Measurements from ENCODE around the gene PARD3B. TPM values are rescaled to one million over a fixed set of nuclear protein-coding genes. Genes with fewer than 3 reads are reported as not detected.
A peak's percentile ranks its signal among the peaks of the same experiment; 100 is the strongest.

PARD3B gene
- total and polyA plus RNA-seq, 2 donors (not counting 1 experiment from before 2014, with no cell fraction given), result 7.4 to 20.6 TPM

DNA sequence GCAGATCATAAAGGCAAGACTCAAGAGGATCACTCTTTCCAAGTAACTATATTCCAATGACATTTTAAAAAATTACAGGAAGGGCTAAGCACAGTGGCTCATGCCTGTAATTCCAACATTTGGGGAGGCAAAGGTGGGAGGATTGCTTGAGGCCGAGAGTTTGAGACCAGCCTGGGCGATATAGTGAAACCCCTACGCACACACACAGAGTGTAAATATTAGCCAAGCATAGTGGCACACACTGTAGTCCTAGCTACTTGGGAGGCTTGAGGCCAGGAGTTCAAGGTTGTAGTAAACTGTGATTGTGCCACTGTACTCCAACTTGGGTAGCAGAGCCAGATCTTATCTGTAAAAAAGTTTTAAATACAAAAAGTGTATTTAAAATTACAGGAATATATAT, 686.8 kb downstream of the PARD3B start:
- H3K4me2 ChIP-seq (ENCODE audit: extremely low read depth, insufficient read depth, low read length), result no peak overlapping the region
- no peaks in the 10 kb centered on the region for H3K4me1 ChIP-seq (ENCODE audit: control insufficient read depth, extremely low read depth, insufficient read depth, low read length)
- H3K27ac ChIP-seq (ENCODE audit: insufficient read depth, low read length), result no peak overlapping the region
- H3K27me3 ChIP-seq (ENCODE audit: control insufficient read depth, insufficient read depth, low read length), result no peaks in the 10 kb centered on the region
- H2AFZ ChIP-seq (ENCODE audit: low read length), result no peak overlapping the region
- no peak for DNase-seq (ENCODE audit: low read depth in 2 of 2)
- no peaks in the 10 kb centered on the region for H3K9me3 ChIP-seq (ENCODE audit: control insufficient read depth, insufficient read depth, low read depth, low read length)
- no peaks in the 10 kb centered on the region for H3K36me3 ChIP-seq (ENCODE audit: control insufficient read depth, insufficient read depth, low read length)
- no peak for TF ChIP-seq EZH2 (IDR thresholded peaks at IDR 0.05; ENCODE audit: low read length, missing control alignments)
- TF ChIP-seq, protein P1, sequence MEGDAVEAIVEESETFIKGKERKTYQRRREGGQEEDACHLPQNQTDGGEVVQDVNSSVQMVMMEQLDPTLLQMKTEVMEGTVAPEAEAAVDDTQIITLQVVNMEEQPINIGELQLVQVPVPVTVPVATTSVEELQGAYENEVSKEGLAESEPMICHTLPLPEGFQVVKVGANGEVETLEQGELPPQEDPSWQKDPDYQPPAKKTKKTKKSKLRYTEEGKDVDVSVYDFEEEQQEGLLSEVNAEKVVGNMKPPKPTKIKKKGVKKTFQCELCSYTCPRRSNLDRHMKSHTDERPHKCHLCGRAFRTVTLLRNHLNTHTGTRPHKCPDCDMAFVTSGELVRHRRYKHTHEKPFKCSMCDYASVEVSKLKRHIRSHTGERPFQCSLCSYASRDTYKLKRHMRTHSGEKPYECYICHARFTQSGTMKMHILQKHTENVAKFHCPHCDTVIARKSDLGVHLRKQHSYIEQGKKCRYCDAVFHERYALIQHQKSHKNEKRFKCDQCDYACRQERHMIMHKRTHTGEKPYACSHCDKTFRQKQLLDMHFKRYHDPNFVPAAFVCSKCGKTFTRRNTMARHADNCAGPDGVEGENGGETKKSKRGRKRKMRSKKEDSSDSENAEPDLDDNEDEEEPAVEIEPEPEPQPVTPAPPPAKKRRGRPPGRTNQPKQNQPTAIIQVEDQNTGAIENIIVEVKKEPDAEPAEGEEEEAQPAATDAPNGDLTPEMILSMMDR (conservative IDR thresholded peaks at IDR 0.05 in 1 of 2, IDR thresholded peaks at IDR 0.05 in 1 of 2; ENCODE audit: low read depth in 1 of 2, low read length in 2 of 2), result no peak
- H4K20me1 ChIP-seq (ENCODE audit: control insufficient read depth, extremely low read depth, insufficient read depth, low read length), result no peaks in the 10 kb centered on the region
- H3K4me3 ChIP-seq (replicated peaks in 1 of 4; ENCODE audit: control extremely low read depth in 1 of 4, insufficient read depth in 1 of 4, low read depth in 3 of 4, low read length in 4 of 4), result no peak overlapping the region
- H3K9ac ChIP-seq (ENCODE audit: insufficient read depth, low read length), result no peak overlapping the region
- H3K79me2 ChIP-seq (ENCODE audit: control insufficient read depth, insufficient read depth, low read length), result no peaks in the 10 kb centered on the region

DNA sequence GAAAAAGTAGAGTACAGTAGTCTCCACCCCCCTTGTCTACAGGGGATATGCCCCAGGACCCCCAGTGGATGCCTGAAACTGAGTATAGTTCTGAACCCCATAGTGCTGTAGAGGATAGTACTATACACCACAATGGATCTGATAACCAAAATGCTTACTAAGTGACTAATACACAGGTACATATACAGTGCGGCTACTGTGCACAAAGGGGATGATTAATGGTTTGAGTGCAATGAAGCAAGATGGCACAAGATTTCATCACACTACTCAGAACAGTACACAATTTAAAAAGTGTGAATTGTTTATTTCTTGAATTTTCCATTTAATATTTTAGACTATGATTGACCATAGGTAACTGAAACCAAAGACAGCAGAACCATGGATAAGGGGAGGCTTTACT, 690.2 kb downstream of the PARD3B start:
- Histone ChIP-seq H3K9ac (ENCODE audit: insufficient read depth, low read length) (no peak overlapping the region), H3K36me3 (ENCODE audit: control insufficient read depth, insufficient read depth, low read length) (no peaks in the 10 kb centered on the region), H3K4me3 (replicated peaks in 1 of 4; ENCODE audit: control extremely low read depth in 1 of 4, insufficient read depth in 1 of 4, low read depth in 3 of 4, low read length in 4 of 4) (no peak overlapping the region), H3K79me2 (ENCODE audit: control insufficient read depth, insufficient read depth, low read length) (no peaks in the 10 kb centered on the region), H3K27ac (ENCODE audit: insufficient read depth, low read length) (no peak overlapping the region), H2AFZ (ENCODE audit: low read length) (no peak overlapping the region), H3K4me1 (ENCODE audit: control insufficient read depth, extremely low read depth, insufficient read depth, low read length) (no peaks in the 10 kb centered on the region), H3K9me3 (ENCODE audit: control insufficient read depth, insufficient read depth, low read depth, low read length) (no peaks in the 10 kb centered on the region), H3K4me2 (ENCODE audit: extremely low read depth, insufficient read depth, low read length) (no peak overlapping the region), H3K27me3 (ENCODE audit: control insufficient read depth, insufficient read depth, low read length) (no peaks in the 10 kb centered on the region), H4K20me1 (ENCODE audit: control insufficient read depth, extremely low read depth, insufficient read depth, low read length) (no peaks in the 10 kb centered on the region)
- peak in 1 of 2 donors; percentile 23 for DNase-seq (ENCODE audit: low read depth in 2 of 2)
- TF ChIP-seq EZH2 (IDR thresholded peaks at IDR 0.05; ENCODE audit: low read length, missing control alignments), result no peak
- TF ChIP-seq, protein P1 (conservative IDR thresholded peaks at IDR 0.05 in 1 of 2, IDR thresholded peaks at IDR 0.05 in 1 of 2; ENCODE audit: low read depth in 1 of 2, low read length in 2 of 2), result no peak

DNA sequence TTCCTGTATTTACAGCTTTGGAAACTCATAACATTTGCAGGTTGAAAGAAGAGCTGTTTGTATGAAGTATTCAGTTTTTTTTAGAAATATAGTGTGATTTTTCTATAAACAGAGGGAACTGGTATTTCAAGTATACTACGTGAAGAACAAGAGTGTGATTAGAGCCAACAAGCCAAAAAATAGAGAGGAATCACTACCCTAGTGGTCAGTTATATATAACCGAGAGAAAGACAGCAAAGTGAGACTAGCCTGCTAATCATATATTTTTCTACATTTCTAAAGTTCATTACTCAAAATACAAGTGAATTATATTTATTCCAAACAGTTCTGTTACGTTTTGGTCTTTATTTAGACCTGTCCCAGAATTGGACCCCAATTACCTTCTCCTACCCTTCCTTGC, 692.2 kb downstream of the PARD3B start:
- no peak for TF ChIP-seq EZH2 (IDR thresholded peaks at IDR 0.05; ENCODE audit: low read length, missing control alignments)
- TF ChIP-seq, protein P1 (conservative IDR thresholded peaks at IDR 0.05 in 1 of 2, IDR thresholded peaks at IDR 0.05 in 1 of 2; ENCODE audit: low read depth in 1 of 2, low read length in 2 of 2), result no peak
- H3K4me3 ChIP-seq (replicated peaks in 1 of 4; ENCODE audit: control extremely low read depth in 1 of 4, insufficient read depth in 1 of 4, low read depth in 3 of 4, low read length in 4 of 4), result no peak overlapping the region
- no peaks in the 10 kb centered on the region for H3K36me3 ChIP-seq (ENCODE audit: control insufficient read depth, insufficient read depth, low read length)
- H3K79me2 ChIP-seq (ENCODE audit: control insufficient read depth, insufficient read depth, low read length), result no peaks in the 10 kb centered on the region
- H3K4me1 ChIP-seq (ENCODE audit: control insufficient read depth, extremely low read depth, insufficient read depth, low read length), result no peaks in the 10 kb centered on the region
- no peak overlapping the region for H3K9ac ChIP-seq (ENCODE audit: insufficient read depth, low read length)
- no peak overlapping the region for H2AFZ ChIP-seq (ENCODE audit: low read length)
- H3K27ac ChIP-seq (ENCODE audit: insufficient read depth, low read length), result no peak overlapping the region
- DNase-seq (ENCODE audit: low read depth in 2 of 2), result no peak
- H3K9me3 ChIP-seq (ENCODE audit: control insufficient read depth, insufficient read depth, low read depth, low read length), result no peaks in the 10 kb centered on the region
- no peaks in the 10 kb centered on the region for H3K27me3 ChIP-seq (ENCODE audit: control insufficient read depth, insufficient read depth, low read length)
- no peaks in the 10 kb centered on the region for H4K20me1 ChIP-seq (ENCODE audit: control insufficient read depth, extremely low read depth, insufficient read depth, low read length)
- no peak overlapping the region for H3K4me2 ChIP-seq (ENCODE audit: extremely low read depth, insufficient read depth, low read length)

All from fibroblast of lung (primary cell).